Measurements from ENCODE around the gene CPNE5. TPM values are rescaled to one million over a fixed set of nuclear protein-coding genes. Genes with fewer than 3 reads are reported as not detected.

Gene CPNE5
- total and polyA plus RNA-seq, 9 of the 15 experiments (the other 6 are each of a cell fraction or from before 2014, with no cell fraction given): 0.14 to 1.0 (median 0.46) TPM; not detected in 2

- Histone ChIP-seq H3K79me2 (ENCODE audit: control insufficient read depth, insufficient read depth, low read length) (no peaks in the 10 kb centered on the region), H3K9me1 (ENCODE audit: control insufficient read depth, insufficient read depth, low read length) (no peaks in the 10 kb centered on the region), H3K27ac (ENCODE audit: extremely low read depth, low read depth, low read length) (0 out of 3 replicates have a peak overlapping the region, but pooled peaks have one; percentile 3), H3K9ac (ENCODE audit: insufficient read depth in 1 of 2, low read depth in 2 of 2, low read length in 2 of 2) (peak overlapping the region; percentile 9 to 75; a peak in 3 of 4 replicates), H3K4me3 (no peak overlapping the region), H3K36me3 (ENCODE audit: control insufficient read depth, insufficient read depth, low read length) (no peaks in the 10 kb centered on the region), H3K27me3 (ENCODE audit: control insufficient read depth in 2 of 2, insufficient read depth in 2 of 2, low read length in 2 of 2) (no peaks in the 10 kb centered on the region), H3K9me3 (replicated peaks; ENCODE audit: control insufficient read depth, insufficient read depth, low read depth, low read length) (no peaks in the 10 kb centered on the region), H4K20me1 (replicated peaks; ENCODE audit: control insufficient read depth, insufficient read depth, low read length) (no peaks in the 10 kb centered on the region), H2AFZ (ENCODE audit: low read depth, low read length) (peak overlapping the region; percentile 81), H3K4me1 (replicated peaks in 1 of 2; ENCODE audit: control insufficient read depth in 2 of 2, insufficient read depth in 2 of 2, low read length in 2 of 2) (peaks cover 20 to 45% of the 10 kb centered on the region in 2 experiments), H3K4me2 (ENCODE audit: insufficient read depth, low read length) (peak overlapping the region; percentile 11; the same call in 1 of the 2 replicates)
- ATAC-seq (peak; percentile 37; the same call in 2 of the 3 replicates), DNase-seq (ENCODE audit: extremely low read depth in 1 of 4, low spot score in 3 of 4) (peak; percentile 69 to 78 (median 71)), FAIRE-seq (peak; percentile 51)
- intact Hi-C loops (cut with micrococcal nuclease) (no loop called here), in situ Hi-C loops (cut with MboI) (no loop called here)
- ChIA-PET POLR2A (interaction anchor here (0.6 to 2.4 kb wide), 5 partner anchors 8 to 143 kb away, joined by 3 to 7 read pairs (median 3); no protein-coding TSS in a partner anchor), CTCF (ENCODE audit: low intra/inter-chr PET ratio) (no interaction called here)
- BruUV-seq (replicated peaks): no TSS peak
- 33% methylated on average over 19 of the region's 19 CpGs for WGBS (ENCODE audit: insufficient coverage, low coverage, missing lambda C conversion rate)
- TF ChIP-seq FOSL1 (tag; conservative IDR thresholded peaks at IDR 0.05): peak; percentile 97
- TF ChIP-seq, protein P1, sequence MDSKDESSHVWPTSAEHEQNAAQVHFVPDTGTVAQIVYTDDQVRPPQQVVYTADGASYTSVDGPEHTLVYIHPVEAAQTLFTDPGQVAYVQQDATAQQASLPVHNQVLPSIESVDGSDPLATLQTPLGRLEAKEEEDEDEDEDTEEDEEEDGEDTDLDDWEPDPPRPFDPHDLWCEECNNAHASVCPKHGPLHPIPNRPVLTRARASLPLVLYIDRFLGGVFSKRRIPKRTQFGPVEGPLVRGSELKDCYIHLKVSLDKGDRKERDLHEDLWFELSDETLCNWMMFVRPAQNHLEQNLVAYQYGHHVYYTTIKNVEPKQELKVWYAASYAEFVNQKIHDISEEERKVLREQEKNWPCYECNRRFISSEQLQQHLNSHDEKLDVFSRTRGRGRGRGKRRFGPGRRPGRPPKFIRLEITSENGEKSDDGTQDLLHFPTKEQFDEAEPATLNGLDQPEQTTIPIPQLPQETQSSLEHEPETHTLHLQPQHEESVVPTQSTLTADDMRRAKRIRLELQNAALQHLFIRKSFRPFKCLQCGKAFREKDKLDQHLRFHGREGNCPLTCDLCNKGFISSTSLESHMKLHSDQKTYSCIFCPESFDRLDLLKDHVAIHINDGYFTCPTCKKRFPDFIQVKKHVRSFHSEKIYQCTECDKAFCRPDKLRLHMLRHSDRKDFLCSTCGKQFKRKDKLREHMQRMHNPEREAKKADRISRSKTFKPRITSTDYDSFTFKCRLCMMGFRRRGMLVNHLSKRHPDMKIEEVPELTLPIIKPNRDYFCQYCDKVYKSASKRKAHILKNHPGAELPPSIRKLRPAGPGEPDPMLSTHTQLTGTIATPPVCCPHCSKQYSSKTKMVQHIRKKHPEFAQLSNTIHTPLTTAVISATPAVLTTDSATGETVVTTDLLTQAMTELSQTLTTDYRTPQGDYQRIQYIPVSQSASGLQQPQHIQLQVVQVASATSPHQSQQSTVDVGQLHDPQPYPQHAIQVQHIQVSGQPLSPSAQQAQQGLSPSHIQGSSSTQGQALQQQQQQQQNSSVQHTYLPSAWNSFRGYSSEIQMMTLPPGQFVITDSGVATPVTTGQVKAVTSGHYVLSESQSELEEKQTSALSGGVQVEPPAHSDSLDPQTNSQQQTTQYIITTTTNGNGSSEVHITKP (IDR thresholded peaks at IDR 0.05; ENCODE audit: partially characterized antibody): peak; percentile 45
- TF ChIP-seq, protein P2, sequence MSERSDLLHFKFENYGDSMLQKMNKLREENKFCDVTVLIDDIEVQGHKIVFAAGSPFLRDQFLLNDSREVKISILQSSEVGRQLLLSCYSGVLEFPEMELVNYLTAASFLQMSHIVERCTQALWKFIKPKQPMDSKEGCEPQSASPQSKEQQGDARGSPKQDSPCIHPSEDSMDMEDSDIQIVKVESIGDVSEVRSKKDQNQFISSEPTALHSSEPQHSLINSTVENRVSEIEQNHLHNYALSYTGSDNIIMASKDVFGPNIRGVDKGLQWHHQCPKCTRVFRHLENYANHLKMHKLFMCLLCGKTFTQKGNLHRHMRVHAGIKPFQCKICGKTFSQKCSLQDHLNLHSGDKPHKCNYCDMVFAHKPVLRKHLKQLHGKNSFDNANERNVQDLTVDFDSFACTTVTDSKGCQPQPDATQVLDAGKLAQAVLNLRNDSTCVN (CRISPR knock-in tag; IDR thresholded peaks at IDR 0.05): peak; percentile 47; the same call in 1 of the 2 replicates
- no peak for TF ChIP-seq ZNF224 (CRISPR knock-in tag; IDR thresholded peaks at IDR 0.05)
- peak; percentile 71; the same call in 1 of the 2 replicates for TF ChIP-seq GTF2E2 (tag; IDR thresholded peaks at IDR 0.05)
- peak; percentile 82 for TF ChIP-seq NFIC (IDR thresholded peaks at IDR 0.05)
- no peak for TF ChIP-seq BRF1 (IDR thresholded peaks at IDR 0.05; ENCODE audit: borderline replicate concordance, extremely low read depth, insufficient read length)
Observed at GRCh38 chr6:36827261-36828079, 11.8 kb downstream of the CPNE5 start.
